GM21576 (cell line): Measurements from ENCODE around the gene CHPF.

Experiments
- ATAC-seq: cut with Tn5 transposase; IDR thresholded peaks from one replicate; pipeline ENCODE4 v1.9.1; 2021; ENCODE audit warnings: mild to moderate bottlenecking, moderate library complexity; ENCODE audit not compliant: unreplicated experiment

The CHPF gene

GRCh38 chr2:219569041-219569440 lies 25.4 kb upstream of the CHPF start:
- no peak for ATAC-seq

DNA sequence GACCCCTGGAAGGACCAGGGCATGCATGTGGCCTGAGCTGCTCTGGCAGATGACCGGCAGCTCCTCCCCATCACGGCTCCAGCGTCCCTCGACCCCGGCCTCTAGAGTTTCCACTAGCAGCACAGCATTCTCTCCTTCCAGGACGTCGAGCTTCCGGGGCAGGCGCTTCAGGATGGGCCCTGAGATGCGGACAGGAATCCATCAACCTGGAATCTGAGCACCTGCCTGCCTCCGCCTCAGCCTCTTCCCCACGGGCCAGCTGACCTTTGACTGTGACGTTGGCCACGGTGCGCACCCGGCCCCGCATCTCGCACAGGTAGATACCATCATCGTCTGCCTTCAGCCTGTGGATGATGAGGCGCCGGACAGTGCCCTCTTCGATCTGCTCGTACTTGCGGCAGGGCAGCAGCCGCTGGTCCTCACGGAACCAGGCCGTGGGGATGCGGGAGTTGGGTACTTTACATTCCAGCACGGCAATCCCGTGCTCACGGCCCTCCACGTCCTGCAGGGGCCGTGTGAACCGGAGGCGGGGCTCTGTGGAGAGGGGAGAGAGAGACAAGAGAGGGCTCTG lies 24.3 kb upstream of the CHPF start:
- ATAC-seq = no peak

DNA sequence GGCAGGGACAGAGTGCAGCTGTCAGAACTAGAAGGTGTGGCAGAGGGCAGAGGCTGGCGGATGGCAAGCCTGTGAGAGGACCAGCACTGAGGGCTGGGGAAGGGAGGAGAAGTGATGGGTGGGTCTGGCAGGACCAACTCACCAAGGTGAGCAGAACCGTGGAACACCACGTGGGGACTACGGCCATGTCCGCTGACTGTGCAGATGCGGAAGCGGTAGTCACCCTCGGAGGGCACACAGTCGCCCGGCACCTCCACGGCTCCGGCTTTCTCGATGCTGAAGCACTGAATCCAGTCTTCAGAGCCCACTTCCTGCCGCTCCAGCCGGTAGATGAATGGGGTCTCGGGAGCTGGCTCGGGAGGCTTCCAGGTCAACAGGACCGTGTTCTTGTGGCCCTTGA lies 23.5 kb upstream of the CHPF start:
- ATAC-seq = no peak

- no peak for ATAC-seq
These were observed 23.0 kb upstream of the CHPF start for GRCh38 chr2:219566640-219567039.

- no peak for ATAC-seq
These were observed 21.8 kb upstream of the CHPF start for GRCh38 chr2:219565130-219566080.

DNA sequence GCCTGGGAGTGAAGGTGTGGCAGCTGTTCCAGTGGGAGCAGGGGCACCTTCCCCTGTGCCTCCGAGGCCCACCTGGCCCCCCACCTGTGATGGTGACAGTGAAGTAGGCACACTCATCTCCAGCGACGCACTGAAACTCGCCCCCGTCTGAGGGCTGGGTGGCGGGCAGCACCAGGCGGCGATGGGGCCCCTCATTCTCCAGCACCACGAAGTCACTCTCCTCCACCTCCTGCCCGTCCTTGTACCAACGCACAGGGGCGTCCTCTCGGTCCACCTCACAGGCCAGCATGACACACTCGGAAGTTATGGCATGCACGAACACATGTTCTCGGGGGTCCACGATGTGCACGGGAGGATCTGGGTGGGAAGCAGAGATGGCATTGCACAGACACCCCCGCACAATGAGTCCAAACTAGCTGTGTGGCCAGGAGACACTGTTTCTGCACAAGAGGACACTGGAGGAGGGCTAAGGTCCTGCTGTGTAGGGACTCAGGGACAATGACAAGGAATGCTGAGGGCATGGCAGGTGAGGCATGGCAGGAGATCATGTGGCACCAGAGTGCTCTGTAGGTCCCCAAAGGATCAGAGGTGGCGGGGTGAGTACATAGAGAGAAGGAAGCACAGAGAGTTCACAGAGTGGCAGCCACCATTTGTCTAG lies 19.8 kb upstream of the CHPF start:
- ATAC-seq = no peak

DNA sequence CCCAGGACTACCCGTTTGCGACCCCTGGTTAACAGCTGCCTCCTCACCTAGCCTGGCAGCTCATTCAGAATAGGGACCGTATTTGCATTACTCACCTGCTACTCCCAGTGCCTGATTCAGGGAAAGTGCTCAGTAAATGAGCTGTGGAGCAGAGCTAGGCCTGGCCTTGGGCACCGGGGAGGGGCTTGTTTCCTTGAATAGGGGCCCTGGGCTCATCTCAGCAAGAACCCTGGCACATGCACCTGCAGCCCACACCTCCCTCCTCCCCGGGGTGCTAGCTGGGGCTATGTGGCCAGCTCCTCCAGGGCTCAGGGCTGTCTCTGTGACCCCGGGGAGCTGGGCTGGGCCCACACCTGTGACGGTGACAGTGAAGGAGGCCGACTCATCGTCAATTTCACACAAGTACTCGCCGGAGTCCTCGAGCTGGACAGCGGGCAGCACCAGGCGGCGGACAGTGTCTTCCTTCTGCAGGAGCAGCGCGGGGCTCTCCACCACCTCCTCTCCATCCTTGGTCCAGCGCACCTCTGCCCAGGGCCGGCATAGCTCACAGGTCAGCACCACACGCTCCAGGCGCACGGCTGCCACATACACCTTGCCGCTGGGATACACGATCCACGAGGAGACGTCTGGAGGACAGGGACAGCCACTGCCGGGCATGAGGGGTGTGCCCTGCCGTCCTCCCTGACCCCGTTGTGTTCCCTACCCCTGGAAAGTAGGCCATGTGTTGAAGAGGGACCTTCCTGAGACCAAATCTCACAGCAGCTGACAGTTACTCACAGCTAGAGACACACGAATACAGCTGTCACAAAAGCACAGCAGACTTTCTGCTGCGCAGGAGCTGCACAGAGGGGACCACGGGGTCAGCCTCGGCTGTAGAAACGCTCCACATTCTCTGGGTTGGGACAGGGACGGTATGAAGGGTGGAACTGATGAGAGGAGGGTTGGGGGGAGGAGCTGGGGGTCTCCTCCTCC lies 18.7 kb upstream of the CHPF start:
- no peak for ATAC-seq

DNA sequence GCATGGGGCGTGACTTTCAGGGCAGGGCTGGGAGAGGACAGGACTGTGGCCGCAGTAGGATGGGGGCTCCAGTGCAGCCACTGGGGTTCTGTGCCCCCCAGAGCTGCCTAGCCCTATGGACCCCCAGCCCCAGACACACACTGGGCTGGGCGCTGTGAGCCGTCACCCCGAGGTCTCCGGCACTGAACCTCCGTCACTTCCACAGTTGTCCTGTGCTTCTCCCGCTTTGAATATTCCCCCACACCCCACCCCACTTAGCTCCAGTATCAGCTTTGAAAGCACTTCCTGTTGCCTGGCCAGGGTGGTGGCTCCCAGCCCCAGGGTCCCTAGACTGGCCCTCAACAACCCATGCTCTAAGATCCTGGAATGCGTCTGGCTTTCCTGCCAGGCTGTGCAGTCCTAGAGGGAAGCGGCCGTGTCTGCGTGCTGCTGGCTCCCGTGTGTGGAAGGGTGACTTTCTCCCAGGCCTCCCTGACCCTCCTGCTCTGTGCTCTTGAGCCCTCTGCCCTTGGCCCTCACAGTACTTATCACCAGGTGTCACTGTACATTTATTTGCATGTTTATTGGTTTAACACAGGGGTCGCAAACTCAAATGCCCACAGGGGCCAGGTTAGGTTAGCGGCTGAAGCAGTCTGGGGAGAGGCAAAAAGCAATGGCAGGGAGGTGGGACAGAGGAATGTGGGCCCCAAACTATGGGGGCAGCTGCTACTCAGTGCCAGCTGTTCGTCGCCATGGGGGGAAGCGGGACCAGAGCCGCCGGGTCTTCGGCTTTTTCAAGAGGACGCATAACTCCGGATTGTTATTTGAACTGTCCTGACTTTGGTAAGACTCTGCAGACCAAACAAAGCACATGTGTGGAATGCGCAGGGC lies 17.8 kb upstream of the CHPF start:
- ATAC-seq = no peak

DNA sequence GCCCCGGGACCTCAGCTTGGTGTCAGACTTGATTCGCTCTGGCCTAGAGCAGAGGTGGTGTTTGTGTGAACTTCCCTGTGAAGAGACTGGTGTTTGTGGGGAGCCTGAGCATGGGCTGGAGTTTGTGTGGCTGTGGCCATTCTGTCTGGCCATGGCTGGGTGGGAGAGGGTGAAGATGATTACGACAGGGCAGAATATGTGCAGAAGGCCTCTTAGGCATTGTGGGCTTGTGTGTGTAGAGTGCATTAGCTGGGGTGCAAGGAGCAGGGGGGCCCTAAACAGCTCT lies 17.2 kb upstream of the CHPF start:
- no peak for ATAC-seq

GRCh38 chr2:219560037-219560892 lies 16.7 kb upstream of the CHPF start:
- ATAC-seq = no peak

DNA sequence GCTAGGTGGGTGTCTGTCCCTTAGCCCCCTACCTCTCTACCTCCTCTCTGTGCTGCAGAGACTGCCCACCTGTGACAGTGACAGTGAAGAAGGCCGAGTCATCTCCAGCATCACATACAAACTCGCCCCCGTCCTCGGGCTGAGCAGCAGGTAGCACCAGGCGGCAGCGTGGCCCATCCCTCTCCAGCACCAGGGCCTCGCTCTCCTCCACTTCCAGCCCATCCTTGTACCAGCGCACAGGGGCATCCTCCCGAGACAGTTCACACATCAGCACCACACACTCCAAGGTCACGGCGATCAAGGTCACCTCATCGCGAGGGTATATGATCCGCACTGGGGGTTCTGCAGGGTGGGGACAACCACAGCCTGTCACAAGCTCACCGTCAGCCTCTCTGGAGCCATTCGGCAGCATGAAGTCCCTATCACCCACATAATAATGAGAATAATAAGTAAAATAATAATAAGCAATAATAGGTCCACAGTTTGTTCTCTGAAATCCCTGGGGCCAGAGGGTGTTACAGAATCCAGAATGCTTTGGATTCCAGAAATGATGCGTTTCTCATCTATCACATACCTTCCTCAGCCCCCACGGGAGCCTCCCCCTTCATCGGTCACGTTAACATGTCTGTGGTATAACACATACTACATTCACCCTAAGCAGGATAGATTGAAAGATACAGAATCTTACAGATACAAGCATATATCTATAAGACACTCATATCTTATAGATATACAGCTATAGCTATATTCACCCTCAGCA lies 15.7 kb upstream of the CHPF start:
- no peak for ATAC-seq

- no peak for ATAC-seq
These were observed 14.5 kb upstream of the CHPF start for GRCh38 chr2:219557791-219558785.

DNA sequence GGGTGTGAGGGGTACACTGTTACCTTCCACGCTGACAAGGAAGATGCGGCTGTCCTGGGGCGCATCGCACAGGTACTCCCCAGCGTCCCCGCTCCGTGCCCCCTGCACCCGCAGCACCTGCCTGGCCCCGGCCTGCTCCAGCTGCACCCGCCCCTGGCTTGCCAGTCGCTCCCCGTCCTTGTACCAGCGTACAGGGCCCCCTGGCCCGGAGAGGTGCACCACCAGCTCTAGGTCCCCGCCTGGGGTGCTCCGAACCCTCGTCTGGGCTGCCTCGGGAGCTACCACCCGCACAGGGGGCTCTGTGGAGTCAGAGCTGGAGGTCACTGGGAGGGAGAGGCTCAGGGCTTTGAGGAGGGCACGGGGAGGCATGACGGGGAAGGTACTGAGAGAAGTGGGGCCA lies 13.7 kb upstream of the CHPF start:
- no peak for ATAC-seq

- ATAC-seq = no peak
These were observed 12.8 kb upstream of the CHPF start for GRCh38 chr2:219556413-219556812.

GRCh38 chr2:219555956-219556355 lies 12.3 kb upstream of the CHPF start:
- ATAC-seq = no peak

DNA sequence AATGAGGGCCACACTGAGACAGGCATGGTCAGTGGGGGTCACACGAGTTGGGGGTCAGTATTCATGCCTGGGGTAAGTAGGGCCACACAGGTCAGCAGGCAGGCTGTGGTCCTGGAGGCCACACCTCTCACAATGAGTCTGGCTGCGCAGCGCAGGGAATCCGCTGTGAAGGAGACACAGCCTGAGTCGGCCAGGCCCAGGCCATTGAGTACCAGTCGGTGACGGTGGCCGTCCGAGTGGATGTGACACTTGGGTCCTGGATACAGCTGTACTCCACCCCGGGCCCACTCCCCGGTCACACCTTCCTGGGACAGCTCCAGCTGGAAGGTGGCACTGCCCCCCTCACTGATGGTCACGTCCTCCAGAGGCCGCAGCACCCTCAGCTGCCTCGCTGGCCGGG lies 10.7 kb upstream of the CHPF start:
- no peak for ATAC-seq

- no peak for ATAC-seq
These were observed 9.9 kb upstream of the CHPF start for GRCh38 chr2:219553463-219553963.
